Panc1 (cell line): ENCODE measurements around the gene OSBPL5.

Source experiments
- REST ChIP-seq, 2 experiments: IDR thresholded peaks; 2 replicates each; pipeline ENCODE4 v1.6.1; 2011 to 2012; ENCODE audit warnings: low read depth in 2 of 2, control low read depth in 1 of 2, low read length in 1 of 2, mild to moderate bottlenecking in 1 of 2, moderate library complexity in 1 of 2; ENCODE audit not compliant: insufficient read depth in 1 of 2
- TF ChIP-seq, protein P1 (sequence below): fragments of 450-650 bp; IDR thresholded peaks from 2 replicates; pipeline ENCODE4 v1.5.1; 2017; ENCODE audit warnings: mild to moderate bottlenecking

DNA sequence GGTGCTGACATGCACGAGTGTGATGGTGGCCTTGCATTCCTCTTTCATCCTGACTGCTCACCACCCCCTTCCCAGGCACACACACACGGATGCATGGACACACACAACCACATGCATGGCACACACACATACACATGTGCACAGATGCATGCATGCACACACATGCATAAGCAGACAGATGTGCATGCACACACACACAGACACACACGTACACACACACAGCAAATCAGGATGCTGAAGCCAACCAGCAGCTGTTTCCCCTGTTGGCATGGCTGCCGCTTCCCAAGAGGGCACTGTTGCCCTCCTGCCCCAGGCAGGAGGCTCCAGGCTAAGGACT, 15.3 kb downstream of the OSBPL5 start:
- TF ChIP-seq, protein P1, sequence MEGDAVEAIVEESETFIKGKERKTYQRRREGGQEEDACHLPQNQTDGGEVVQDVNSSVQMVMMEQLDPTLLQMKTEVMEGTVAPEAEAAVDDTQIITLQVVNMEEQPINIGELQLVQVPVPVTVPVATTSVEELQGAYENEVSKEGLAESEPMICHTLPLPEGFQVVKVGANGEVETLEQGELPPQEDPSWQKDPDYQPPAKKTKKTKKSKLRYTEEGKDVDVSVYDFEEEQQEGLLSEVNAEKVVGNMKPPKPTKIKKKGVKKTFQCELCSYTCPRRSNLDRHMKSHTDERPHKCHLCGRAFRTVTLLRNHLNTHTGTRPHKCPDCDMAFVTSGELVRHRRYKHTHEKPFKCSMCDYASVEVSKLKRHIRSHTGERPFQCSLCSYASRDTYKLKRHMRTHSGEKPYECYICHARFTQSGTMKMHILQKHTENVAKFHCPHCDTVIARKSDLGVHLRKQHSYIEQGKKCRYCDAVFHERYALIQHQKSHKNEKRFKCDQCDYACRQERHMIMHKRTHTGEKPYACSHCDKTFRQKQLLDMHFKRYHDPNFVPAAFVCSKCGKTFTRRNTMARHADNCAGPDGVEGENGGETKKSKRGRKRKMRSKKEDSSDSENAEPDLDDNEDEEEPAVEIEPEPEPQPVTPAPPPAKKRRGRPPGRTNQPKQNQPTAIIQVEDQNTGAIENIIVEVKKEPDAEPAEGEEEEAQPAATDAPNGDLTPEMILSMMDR: no peak
- TF ChIP-seq REST (IDR thresholded peaks at IDR 0.05; ENCODE audit: insufficient read depth in 1 of 2, low read depth in 2 of 2, low read length in 1 of 2): no peak
